GM19438 (cell line): ENCODE results near the gene NCAPG.
A peak's percentile ranks its signal among the peaks of the same experiment; 100 is the strongest.

Experiments
- ATAC-seq: cut with Tn5 transposase; IDR thresholded peaks from one replicate; pipeline ENCODE4 v1.9.1; 2021; ENCODE audit warnings: low read depth; ENCODE audit not compliant: unreplicated experiment

The NCAPG gene, protein sequence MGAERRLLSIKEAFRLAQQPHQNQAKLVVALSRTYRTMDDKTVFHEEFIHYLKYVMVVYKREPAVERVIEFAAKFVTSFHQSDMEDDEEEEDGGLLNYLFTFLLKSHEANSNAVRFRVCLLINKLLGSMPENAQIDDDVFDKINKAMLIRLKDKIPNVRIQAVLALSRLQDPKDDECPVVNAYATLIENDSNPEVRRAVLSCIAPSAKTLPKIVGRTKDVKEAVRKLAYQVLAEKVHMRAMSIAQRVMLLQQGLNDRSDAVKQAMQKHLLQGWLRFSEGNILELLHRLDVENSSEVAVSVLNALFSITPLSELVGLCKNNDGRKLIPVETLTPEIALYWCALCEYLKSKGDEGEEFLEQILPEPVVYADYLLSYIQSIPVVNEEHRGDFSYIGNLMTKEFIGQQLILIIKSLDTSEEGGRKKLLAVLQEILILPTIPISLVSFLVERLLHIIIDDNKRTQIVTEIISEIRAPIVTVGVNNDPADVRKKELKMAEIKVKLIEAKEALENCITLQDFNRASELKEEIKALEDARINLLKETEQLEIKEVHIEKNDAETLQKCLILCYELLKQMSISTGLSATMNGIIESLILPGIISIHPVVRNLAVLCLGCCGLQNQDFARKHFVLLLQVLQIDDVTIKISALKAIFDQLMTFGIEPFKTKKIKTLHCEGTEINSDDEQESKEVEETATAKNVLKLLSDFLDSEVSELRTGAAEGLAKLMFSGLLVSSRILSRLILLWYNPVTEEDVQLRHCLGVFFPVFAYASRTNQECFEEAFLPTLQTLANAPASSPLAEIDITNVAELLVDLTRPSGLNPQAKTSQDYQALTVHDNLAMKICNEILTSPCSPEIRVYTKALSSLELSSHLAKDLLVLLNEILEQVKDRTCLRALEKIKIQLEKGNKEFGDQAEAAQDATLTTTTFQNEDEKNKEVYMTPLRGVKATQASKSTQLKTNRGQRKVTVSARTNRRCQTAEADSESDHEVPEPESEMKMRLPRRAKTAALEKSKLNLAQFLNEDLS

DNA sequence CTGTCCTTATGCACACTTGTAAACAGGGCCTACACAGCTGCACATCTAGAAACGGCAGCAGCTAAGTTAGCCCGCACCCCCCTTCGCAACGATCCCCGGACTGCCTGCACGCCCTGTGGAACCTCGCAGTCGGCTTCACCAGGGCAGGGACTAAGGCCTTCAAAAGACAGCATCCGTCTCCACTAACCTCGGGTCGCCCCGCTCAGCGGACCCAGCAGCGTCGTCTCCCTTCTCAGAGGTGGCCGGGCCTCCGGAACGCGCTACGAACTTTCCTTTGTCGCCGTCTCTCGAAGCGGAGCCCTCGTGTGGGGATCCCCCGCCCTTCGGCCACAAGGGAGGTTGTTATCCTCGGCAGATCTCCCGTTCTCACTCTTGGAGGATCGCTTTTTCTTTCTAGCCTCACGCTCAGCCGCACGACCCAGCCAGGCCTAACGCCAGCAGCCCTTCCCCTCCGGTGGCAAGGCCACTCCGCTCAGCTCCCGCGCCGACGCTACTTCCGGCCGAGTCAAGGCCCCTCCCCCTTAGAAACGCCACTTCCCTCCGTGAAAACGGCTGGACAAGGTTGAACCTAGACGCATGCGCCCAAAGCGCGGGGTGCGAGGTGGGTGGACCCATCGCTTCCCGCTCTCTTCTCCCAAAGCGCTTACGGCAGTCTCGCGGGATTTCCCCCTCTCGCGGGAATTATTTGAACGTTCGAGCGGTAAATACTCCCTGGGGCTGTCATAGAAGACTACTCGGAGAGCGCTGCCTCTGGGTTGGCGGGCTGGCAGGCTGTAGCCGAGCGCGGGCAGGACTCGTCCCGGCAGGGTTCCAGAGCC is at the start of gene NCAPG, which contains the start of gene DCAF16:
TSS of gene NCAPG (plus strand) at position 720 of the 818 bp plus-strand sequence. CDS start 99 bp downstream, outside the sequence.
TSS of gene DCAF16 (minus strand) at position 498 of the 818 bp plus-strand sequence. CDS start 6,616 bp downstream, outside the sequence.
- ATAC-seq = peak; percentile 88

DNA sequence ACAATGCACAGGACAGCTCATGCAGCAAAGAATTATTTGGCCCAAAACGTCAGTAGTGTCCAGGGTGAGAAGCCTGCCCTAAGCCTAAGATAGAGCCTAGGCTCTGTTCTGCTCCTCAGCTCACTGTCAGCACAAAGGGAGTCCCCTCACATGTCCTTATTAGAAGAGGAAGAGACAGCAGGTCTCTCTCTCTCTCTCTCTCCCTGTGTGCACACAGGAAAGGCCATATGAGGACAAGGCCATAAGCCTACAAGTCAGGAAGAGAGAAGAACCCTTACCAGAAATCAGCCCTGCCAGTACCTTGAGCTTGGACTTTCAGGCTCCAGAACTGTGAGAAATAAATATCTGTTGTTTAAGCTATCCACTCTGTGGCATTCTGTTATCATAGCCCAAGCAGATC is 49.7 kb upstream of the NCAPG start:
- ATAC-seq = no peak

DNA sequence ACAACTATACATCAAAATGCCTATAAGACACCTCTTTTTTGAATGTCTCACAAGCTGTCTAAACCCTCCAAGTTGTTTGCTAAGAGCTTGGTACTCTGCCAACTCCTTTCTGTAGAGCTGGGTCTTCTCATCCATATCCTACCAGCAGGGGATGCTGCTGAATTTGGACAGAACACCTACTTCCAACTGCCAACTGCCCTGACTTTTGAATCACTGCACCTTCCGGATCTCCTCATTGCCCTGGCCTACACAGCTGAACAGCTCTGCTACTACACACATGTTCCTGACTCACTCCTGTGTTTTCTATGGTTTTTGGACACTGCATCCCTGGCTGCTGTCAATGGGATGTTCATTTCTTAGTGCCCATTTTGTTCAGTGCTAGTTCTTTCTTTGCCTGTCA is 48.1 kb upstream of the NCAPG start:
- no peak for ATAC-seq

DNA sequence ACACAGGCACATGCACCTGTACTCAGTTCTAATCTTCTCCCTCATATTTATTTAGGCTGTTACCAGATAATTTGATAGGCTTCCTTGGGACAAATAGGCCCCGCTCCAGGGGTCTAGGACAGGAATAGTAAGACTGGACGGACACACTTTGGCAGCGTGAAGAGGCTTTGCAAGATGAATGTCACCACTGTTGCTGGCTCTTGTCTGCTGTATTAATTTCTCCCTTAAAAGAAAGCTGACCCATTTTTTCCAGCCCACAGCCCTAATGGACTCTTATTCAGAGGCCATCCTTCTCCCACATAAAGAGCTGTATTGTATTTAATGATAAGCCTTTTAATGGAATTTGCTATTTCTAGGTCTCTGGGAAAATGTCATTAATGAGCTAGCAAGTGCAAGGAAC is 47.4 kb upstream of the NCAPG start:
- ATAC-seq = no peak

DNA sequence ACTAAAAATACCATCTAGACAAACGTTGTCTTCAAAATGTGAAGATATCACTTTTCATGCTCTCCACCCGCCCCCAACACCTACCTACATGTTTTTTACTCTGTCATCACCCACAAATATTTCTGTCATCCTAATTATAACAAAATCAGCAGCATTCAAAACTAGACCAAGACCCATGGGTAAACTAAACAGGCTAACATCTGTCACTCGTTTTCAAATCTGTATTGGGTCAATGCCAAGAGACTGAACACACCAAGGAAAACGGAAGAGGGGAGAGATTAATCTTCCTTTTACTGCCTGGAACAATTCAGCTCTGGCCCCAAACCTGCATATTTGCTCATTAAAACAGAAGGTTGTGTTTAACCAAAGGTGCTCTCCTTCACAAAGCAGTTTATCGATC is 46.8 kb upstream of the NCAPG start:
- no peak for ATAC-seq

DNA sequence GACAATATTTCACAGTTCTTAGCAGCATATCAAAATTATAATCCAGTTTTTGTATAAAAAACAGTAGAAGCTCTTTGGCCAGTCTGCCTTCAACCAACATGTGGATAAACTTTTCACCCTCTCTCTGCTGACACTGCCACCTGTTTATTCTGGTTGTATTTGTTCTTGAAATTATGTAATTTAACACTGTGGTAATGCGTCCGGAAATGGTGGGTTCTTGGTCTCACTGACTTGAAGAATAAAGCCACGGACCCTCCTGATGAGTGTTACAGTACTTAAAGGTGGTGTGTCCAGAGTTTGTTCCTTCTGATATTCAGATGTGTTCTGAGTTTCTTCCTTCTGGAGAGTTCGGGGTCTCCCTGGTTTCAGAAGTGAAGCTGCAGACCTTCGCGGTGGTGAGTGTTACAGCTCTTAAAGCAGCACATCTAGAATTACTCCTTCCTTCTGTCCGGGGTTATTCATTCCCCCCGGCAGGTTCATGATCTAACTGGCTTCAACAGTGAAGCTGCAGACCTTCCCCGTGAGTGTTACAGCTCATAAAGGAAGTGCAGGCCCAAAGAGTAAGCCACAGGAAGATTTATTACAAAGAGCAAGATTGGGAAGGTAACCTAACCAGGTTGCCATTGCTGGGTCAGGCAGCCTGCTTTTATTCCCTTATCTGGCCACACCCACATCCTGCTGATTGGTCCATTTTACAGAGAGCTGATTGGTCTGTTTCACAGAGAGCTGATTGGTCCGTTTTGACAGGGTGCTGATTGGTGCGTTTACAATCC is 45.1 kb upstream of the NCAPG start:
- ATAC-seq = no peak

DNA sequence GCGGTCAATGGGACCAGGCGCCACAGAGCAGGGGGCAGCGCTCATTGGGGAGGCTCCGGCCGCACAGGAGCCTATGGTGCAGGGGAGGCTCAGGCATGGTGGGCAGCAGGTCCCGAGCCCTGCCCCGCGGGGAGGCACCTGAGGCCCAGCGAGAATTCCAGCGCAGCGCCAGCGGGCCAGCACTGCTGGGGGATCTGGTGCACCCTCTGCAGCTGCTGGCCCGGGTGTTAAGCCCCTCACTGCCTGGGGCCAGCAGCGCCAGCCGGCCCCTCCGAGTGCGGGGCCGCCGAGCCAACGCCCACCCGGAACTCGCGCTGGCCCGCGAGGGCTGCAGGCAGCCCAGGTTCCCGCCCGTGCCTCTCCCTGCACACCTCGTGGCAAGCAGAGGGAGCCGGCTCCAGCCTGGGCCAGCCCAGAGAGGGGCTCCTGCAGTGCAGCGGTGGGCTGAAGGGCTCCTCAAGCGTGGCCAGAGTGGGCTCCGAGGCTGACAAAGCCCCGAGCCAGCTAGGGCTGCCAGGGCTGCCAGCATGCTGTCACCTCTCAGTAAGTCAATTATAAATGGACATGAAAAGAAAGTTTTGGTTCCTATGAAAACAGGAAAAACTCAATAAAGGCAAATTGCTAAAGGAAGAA is 43.8 kb upstream of the NCAPG start:
- no peak for ATAC-seq

DNA sequence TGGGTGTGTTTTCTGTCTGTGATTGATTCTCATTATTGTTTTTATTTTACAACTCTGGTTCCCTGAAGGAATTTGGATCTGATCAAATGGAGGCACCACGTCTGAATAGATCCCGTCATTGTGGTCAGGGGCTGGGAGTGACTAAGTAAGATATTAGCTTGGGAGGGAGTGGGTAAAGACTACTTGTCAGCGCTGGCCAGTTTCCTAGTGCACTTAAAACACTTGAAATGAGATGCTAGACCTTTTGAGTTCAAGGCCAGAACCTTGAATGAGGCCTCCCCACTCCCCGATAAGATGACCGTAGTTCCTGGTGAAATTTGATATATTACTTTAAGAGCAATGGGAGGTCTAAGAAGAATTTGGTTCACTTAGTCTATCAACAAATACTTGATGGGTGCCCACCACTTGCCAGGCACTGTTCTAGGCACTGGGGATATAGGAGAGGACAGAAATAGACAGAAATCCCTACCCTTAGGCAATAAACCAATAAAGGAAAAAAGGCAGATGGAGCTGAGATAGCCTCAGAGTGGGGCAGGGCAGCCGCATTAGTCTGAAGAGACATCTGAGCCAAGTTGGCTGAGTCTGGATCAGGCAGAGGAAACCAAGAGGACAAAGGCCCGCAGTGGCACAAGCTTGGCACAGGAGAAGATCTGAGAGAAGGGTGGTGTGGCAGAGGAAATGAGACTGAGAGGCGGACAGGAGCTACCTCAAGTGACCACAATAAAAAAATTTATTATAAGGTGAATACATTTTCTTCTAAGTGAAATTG is 41.2 kb upstream of the NCAPG start:
- no peak for ATAC-seq

DNA sequence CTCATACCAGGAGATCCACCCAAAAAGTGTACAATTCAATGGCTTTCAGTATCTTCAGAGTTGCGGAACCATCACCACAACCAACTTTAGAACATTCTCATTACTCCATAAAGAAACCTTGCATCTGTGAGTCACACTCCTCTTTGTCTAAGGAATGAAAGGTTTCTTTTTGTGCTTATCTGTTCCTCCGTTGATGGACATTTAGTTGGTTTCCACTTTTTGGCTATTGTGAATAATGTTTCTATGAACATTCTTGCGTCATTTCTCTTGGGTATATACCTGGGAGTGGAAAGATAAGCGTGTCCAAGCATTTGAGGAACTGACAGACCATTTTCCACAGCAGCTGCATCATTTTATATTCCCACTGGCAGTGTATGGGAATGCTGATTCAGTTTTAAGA is 39.9 kb upstream of the NCAPG start:
- no peak for ATAC-seq

DNA sequence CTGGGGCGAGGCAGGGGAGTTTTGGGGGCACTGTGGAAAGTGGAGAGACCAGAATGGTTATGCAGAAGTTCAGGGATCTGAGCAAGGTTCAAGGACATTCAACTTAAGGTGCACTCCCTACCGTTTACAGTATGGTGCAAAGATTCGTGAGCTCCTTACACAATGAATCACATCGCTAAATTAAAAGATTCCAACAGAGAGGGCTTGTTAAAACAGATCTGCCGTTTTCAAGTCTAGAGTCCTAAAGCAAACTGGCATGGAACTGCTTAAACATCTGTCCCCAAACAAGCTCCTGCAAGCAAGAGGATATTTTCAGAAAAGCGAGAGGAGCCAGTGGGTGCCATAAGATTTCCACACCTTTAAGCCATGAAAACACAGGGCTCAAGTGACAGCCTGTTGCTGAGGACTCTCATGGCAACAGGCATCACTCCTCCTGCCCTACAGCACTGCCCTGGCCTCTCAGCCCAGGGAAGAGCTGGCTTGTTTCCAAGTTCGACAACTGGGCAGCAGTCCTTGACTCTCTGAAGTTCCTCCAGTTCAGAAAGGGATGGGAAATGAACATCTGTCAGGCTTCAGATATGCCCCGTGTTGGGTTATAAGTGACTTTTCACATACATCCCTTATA is 39.4 kb upstream of the NCAPG start:
- ATAC-seq = no peak

DNA sequence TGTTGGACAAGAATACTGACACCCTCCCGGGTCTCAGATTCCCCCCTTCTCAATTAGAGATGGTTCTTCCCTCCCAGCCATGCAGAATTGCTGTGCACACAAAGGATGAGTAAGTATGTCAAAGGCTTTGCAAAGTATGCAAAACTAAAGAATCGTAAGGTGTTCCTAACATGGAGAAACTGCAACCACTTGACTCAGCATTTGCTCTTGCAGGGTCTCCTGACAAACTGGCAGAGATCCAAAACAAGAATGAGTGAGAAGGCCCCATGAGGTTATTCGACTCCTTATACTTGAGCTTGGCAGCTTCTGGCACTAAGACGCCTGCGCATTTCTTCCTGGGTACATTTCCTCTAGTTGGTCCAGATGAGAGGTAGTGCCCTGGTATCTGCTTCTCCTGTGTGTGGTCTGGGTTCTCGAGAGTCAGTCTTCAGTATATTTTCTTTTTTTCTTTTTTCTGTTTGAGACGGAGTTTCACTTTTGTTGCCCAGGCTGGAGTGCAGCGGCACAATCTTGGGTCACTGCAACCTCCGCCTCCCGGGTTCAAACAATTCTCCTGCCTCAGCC is 37.6 kb upstream of the NCAPG start:
- ATAC-seq = no peak

DNA sequence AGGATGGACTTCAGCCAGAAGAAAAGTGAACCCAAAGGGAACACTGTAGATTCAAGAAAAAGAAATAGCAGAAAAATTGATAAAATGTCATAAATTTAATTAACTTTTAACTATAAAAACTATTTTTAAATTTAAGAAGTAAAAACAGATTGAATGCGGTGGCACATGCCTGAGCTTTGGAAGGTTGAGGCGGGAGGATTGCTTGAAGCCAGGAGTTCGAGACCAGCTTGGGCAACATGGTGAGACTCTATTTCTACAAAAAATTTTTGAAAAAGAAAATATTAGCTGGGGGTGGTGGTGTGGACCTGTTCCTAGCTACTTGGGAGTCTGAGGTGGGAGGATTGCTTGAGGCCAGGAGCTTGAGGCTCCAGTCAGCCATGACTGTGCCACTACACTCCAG is 32.3 kb upstream of the NCAPG start:
- ATAC-seq = no peak

DNA sequence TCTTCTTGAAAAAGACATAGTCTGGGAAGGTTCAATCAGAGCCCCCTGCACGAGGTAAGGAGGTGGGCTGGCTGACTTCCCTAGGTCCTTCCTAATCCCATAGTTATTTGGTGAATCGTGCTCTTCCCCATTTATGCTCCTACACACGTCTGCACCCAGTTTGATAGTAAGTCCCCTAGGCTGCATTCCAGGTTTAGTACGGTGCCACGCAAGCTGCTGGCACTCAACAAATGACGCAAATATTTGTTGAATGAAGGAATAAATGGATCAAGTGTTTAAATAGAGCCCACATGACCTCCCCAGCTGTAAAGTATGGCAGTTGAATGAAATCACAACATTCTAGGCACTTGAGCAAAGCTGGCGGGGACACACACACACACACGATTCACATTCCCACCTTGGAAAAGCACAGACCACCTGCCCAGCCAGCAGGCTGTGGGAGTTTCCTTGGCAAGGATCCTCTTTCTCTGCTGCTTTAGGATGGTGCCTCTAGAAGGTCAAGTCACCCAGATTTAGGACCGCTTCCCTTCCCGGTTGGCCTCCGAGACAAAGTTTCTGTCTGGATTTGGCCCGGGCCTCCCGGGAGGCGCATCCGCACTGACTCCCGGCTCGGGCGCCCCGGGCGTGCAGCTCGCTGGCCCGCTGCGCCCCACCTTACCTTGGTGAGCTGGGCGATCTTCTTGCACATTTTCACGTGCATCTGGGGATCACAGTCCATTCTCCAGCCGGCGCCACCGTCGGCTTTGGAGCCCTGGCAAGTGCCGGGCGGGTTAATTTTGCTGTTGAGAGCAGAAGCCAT is 30.1 kb upstream of the NCAPG start:
- ATAC-seq = no peak

DNA sequence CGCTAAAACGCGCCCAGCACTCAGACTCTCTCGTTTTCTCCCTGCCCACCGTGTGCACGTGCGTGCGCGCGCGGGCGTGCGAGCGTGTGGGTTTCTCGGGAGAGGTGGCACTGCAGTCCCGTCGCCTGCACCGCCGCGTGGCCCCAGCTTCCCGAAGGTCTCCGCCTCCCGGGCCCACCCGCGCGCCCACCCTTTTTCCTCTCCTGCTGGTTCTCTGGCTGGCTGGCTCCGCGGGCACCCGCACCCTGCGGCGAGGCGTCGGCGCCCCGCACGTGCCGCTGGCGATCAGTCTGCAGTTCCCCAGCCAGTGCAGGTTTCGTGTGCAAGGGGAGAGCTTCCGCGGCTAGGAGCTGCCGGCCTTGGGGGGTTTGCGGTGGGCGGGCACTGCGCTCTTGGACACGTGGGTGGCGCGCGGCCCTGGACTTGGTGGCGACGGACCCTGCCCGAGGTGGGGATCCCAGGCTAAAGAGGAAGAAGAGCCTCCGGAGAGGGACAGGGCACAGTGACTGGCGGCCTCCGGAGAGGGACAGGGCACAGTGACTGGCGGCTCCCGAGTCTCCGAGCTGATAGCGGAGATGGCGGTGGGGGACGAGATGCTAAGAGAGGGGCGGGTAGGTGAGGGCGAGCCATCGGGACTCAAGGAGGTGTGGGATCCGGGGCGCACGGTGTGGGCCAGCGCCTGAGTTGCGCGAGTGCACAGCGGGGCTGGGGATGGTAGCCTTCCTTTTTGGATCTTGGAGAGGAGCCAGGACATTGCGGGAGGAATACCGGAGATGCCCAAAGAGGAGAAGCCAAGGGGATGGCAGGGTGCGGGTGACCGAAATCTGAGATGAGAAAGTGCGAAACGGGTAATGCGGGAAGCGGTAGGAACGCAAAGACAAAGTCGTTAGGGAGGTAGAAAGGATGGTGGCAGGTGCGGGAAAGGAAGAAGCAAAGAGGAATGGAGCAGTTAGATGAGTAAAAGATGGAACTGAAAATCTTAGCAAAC is 29.2 kb upstream of the NCAPG start, which contains the start of gene FAM184B:
TSS of gene FAM184B (minus strand) at position 322 of the 988 bp plus-strand sequence. CDS start 322 bp downstream, outside the sequence.
- ATAC-seq = no peak

DNA sequence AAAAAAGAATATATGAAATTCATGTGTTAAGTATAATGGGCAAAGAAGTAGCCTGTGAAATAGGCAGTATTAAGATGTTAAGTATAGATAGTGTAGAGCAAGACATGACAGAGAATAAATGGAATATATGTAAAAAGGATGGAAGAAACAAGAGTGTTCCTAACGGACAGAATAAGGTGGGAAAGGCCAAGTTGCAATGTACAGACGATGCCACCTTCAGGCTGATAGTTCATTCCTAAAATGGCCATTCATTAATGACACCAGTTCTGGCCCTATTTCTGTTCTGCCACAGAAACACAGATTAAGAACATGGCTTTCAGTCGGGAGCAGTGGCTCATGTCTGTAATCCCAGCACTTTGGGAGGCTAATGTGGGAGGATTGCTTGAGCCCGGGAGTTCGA is 24.9 kb upstream of the NCAPG start:
- no peak for ATAC-seq

DNA sequence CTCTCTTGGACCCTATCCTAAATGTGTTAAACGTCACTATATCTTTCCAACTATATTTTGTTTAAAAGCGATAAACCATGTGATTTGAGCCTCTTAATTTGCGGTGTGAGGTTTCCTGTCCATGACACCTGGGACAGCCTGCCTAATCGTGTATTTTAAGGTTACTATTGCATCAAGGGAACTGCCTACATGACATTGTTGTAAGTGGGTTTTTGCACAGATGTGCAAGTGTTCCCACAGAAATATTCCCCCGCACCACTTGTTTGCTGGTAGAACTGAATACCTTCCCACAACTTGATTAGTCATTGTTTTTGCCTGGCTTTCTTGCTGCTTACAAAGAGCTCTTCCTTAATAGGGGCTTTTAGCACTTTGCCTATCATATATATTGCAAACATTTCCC is 24.2 kb upstream of the NCAPG start:
- no peak for ATAC-seq
